GM18511 (cell line): Measurements from ENCODE around the gene LRRC26.

Experiments used
- ATAC-seq: cut with Tn5 transposase; IDR thresholded peaks from one replicate; pipeline ENCODE4 v1.9.1; 2021; ENCODE audit warnings: mild to moderate bottlenecking, moderate library complexity; ENCODE audit not compliant: unreplicated experiment

The LRRC26 gene

GRCh38 chr9:137157618-137158415, 12.0 kb downstream of the LRRC26 start:
- no peak for ATAC-seq

GRCh38 chr9:137156567-137157375, 13.1 kb downstream of the LRRC26 start:
- ATAC-seq = no peak

- ATAC-seq = no peak
These were observed 16.9 kb downstream of the LRRC26 start for GRCh38 chr9:137152844-137153405.

- ATAC-seq = peak; percentile 42
These were observed 19.0 kb downstream of the LRRC26 start for GRCh38 chr9:137150617-137151457.

- peak; percentile 19 for ATAC-seq
These were observed 19.8 kb downstream of the LRRC26 start for GRCh38 chr9:137149942-137150616.

GRCh38 chr9:137149363-137149762, 20.5 kb downstream of the LRRC26 start:
- no peak for ATAC-seq

- no peak for ATAC-seq
These were observed 21.2 kb downstream of the LRRC26 start for GRCh38 chr9:137148661-137149060.

- no peak for ATAC-seq
These were observed 21.6 kb downstream of the LRRC26 start for GRCh38 chr9:137148242-137148641.

- ATAC-seq = no peak
These were observed 22.1 kb downstream of the LRRC26 start for GRCh38 chr9:137147793-137148160.

GRCh38 chr9:137147091-137147792, 22.6 kb downstream of the LRRC26 start:
- no peak for ATAC-seq

- ATAC-seq = no peak
These were observed 23.3 kb downstream of the LRRC26 start for GRCh38 chr9:137146527-137146918.

GRCh38 chr9:137145731-137146526, 23.9 kb downstream of the LRRC26 start:
- no peak for ATAC-seq

- no peak for ATAC-seq
These were observed 26.4 kb downstream of the LRRC26 start for GRCh38 chr9:137143459-137143858.

- no peak for ATAC-seq
These were observed 27.6 kb downstream of the LRRC26 start for GRCh38 chr9:137141976-137142936.

- no peak for ATAC-seq
These were observed 28.6 kb downstream of the LRRC26 start for GRCh38 chr9:137141050-137141810.

GRCh38 chr9:137140151-137141012, 29.5 kb downstream of the LRRC26 start:
- no peak for ATAC-seq
